IPS DF 4.7 (cell line): ENCODE data around the gene DEFB114.
A peak's percentile ranks its signal among the peaks of the same experiment; 100 is the strongest.
"Not testable (repeated sequence)": the region's sequence is repeated elsewhere in the genome, so short reads cannot be mapped to it uniquely, and the experiment has no call there.

ENCODE experiments used
- DNase-seq: peaks from one replicate; pipeline ENCODE4 v3.0.0-alpha.2; 2013; ENCODE audit warnings: low spot score; ENCODE audit errors: extremely low read depth

The DEFB114 gene, protein sequence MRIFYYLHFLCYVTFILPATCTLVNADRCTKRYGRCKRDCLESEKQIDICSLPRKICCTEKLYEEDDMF

GRCh38 chr6:49964064-49964463, at the start of gene DEFB114:
Gene DEFB114, minus strand, starts transcription at chr6:49964164. Its CDS starts 59 bp downstream, at chr6:49964105.
- no peak for DNase-seq

DNA sequence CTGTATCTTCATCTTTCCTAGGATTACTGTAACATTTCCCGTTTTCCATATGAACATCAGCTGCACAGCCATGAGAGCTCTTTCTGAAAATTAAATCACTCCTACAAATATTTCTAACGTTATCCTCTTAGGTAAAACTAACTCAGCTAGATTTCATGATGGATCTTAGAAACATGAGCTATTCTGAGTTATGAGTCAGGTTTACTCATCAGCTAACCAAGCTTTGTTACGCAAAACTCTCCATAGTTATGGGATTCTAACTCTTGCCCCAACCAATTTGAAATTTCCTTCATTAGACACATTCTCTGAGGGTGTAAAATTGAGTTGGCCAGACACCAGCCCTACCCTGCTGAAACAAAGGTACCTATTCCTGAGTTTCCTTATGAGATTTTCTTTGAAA, 43.9 kb upstream of the DEFB114 start:
- DNase-seq, result no peak

DNA sequence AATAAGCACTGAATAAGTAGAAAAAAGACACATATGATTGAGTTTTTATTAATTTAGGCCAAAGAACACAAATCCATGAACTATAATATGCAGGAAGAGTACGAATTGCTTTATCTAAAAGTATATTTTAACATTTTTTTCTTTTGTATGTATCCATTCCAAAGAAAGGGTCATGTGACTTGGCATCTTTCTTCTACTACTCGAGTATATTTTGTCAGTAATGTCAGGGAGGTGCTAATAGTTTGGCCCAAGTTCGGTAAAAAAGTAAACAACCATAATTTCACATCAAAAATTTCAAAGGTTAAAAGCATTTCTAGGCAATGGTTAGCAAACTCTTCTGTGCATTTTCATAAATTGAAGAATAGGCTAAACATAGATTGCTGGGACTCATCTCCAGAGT, 39.2 kb upstream of the DEFB114 start:
- no peak for DNase-seq

- no peak for DNase-seq
These were observed 31.3 kb upstream of the DEFB114 start for GRCh38 chr6:49995278-49995677.

- no peak for DNase-seq
These were observed 24.9 kb upstream of the DEFB114 start for GRCh38 chr6:49988900-49989299.

GRCh38 chr6:49987749-49988148, 23.8 kb upstream of the DEFB114 start:
- DNase-seq, result no peak

DNA sequence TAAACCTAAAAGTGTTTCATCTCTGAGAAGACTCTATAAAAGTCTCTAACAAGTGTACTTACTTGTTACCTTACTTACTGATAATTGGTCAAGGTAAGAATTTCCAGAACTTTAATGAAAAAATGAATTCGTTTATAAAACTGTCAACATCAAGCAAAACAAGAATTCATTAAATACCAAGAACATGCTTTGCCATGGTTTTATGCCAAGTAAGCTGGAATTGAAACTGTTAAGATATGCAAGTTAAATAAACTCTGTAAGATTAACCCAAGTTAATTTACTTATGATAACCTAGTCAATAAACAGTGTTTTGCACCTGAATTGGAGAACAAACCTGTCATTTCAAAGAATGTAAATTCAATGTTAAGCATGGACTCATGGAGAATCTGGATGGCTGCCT, 22.6 kb upstream of the DEFB114 start:
- DNase-seq, result no peak

DNA sequence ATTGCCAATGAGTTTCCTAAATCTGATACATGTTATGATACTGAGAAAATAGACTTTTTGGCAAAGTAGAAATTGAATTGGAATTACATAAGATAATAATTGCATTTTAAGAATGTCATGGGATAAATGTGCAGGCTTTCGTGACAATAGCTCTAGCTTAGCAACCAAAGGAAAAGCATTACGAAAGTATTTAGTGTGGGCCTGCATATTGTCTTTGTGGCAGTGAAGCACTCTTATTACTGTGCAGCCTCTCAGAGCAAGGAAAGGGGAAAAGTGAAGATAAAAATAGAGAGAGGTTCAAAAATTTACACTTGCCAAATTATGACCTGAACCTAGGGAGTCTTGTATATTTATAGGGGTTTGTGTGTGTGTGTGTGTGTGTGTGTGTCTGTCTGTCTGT, 18.1 kb upstream of the DEFB114 start:
- no peak for DNase-seq

GRCh38 chr6:49980898-49981297, 16.9 kb upstream of the DEFB114 start:
- DNase-seq, result no peak

DNA sequence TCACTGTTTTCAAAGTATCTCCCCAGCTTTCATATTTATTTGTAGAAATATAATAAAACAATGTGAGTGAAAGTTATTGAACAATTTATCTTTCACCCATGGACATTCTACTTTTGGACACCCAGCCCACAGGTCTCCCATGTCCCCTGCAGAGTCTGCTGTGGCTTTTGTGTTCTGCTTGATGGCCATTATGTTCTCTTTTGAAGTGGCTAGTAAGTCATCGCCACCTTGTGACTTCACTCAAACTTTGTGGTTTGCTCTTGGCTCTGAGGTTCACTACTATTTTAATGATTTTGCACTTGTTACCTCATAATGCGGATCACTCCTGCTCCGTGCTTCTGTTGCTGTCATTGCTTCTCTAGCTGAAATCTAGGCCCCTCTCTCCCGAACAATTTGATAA, 15.6 kb upstream of the DEFB114 start:
- DNase-seq, result no peak

GRCh38 chr6:49978332-49979226, 14.6 kb upstream of the DEFB114 start:
- no peak for DNase-seq

GRCh38 chr6:49969605-49970004, 5.6 kb upstream of the DEFB114 start, which contains the start of gene DEFB113:
Gene DEFB113, minus strand, starts transcription at chr6:49969625. Its CDS starts 0 bp downstream, at chr6:49969625.
- no peak for DNase-seq

DNA sequence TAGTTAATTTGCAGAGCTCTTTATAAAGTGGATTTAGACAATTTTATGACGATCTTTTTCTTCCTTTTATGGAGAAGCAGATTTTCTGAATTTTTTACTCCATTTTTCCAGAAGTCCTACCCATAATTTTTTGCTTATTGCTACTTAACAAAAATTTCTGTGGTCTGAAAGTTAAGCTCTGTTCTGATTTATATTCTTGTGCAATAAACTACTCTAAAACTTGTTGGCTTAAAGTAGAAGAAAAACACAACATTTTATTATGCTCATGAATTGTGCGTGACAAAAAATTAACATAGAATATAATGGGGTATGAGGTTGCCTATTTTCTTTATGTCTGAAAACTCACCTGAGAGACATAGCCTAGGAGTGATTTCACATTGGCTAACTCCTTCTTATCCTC, 2.9 kb upstream of the DEFB114 start:
- DNase-seq, result no peak

GRCh38 chr6:49966334-49966733, 2.4 kb upstream of the DEFB114 start:
- peak; percentile 49 for DNase-seq

DNA sequence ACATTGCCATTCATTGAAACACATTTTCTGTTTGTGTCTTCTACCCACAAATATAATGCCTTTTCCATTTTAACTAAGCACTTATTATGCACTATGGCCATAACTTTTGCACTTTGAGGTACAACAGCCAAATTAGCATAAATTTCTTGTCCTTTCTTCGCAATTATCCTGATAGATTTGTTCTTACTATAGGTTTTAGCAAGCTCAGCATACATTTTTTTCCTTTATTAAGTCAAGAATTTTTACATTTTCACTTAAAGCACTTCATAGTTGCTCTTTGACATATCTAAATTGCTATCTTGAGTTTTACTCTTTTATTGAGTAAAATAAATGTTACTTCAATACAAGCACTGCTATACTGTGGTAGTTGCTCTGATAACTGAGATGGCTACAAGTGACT, 5.8 kb downstream of the DEFB114 start:
- no peak for DNase-seq

DNA sequence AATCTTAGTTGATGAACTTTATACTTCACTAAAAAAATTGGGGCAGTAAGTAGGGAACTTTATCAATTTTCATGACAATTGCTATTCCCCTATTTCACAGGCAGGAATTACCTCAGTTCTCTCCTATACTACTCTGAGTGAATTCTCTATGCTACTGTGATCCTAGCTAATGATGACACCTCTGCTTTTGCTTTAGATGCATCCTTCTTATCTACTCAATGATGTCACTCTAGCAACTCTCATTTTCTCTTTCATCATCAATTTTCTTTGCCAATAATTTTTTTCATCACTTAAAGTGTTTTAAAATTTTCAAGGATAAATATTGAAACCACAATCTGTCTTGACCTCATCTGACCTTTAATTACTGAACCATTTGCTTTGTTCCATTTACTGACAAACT, 8.1 kb downstream of the DEFB114 start:
- no peak for DNase-seq

DNA sequence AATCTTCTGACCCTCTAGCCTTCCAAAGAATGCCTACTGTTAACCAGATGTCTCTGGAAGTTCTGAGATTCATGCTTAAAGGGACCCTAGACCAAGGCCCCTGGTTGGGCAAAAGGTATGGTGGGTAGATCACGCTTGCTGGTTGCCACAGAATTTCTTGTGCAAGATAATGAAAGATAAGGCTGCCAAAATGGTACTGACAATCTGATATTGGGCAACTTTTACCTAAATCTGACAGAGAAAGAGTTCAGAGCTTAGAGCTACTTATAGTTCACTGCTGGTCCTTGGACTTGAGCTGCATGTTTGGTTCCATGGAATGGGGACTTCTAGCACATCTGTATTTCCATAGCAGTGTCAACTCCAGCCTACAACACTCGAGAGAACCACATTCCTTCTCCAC, 12.0 kb downstream of the DEFB114 start:
- no peak for DNase-seq

DNA sequence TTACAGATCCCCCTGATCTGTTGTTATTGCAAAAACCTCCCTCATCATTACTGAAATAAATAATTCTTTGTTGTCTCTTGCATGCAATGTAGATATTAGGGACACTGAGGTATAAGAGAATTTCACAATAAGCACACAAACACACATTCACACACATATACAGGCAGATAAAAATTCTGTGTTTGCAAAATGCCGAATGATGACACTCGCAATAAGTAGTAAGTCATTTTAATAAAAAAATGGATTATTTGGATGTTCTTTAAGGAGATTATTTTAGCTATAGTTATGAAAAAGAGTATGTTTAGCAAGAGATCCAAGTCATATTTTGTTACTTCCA, 13.6 kb downstream of the DEFB114 start:
- DNase-seq, result no peak

DNA sequence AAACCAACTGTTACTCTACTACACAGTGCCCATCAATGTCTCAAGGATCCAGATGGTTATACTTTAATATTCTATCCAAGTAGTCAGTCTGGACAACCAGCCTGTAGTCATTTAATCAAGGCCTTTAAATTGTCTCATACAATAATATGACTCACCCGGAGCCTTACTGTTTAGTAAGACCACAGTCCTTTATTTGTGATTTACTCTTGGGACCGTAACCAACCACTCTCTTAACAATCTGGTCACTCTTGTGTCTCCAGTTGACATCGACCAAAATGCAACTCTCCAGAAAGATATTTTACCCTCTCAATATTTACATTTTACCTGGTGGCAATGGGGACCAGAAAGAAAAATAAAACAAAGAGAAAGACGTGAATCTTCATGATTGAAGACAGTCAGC, 14.9 kb downstream of the DEFB114 start:
- no peak for DNase-seq

GRCh38 chr6:49946835-49947234, 17.1 kb downstream of the DEFB114 start:
- DNase-seq, result no peak

GRCh38 chr6:49944068-49944467, 19.9 kb downstream of the DEFB114 start:
- DNase-seq, result not testable (repeated sequence)

GRCh38 chr6:49939993-49940498, 23.9 kb downstream of the DEFB114 start:
- no peak for DNase-seq

GRCh38 chr6:49937811-49938210, 26.2 kb downstream of the DEFB114 start:
- no peak for DNase-seq
